WTC11 (cell line): ENCODE results near the gene TIGIT. TPM values are rescaled to one million over a fixed set of nuclear protein-coding genes. Genes with fewer than 3 reads are reported as not detected.

Source experiments
- ATAC-seq: fragments of 200-7000 bp; cut with Tn5 transposase; 2 replicates; pipeline ENCODE4 v1.10.0; 2021; ENCODE audit warnings: mild to moderate bottlenecking, moderate library complexity
- CTCF ChIA-PET: fragments of 300-600 bp; sonication (Branson Sonifier 250); formaldehyde crosslinking; loops from one replicate; lab custom pipeline; 2021; ENCODE audit warnings: antibody characterized with exemption; lab: Charles Lee
- POLR2A ChIA-PET: fragments of 350-600 bp; sonication (Branson Sonifier 250); formaldehyde crosslinking; loops from one replicate; lab custom pipeline; 2021; ENCODE audit warnings: antibody characterized with exemption; lab: Charles Lee
- DNase-seq: peaks from one replicate; pipeline ENCODE4 v3.0.0; 2021; ENCODE audit warnings: low spot score
- H3K27ac Mint-ChIP-seq: 2 replicates; pipeline ENCODE4 v1.8.0; 2021; ENCODE audit warnings: mixed read lengths
- H3K27me3 Mint-ChIP-seq: 2 replicates; pipeline ENCODE4 v1.8.0; 2021; ENCODE audit warnings: low read depth, mild to moderate bottlenecking, moderate library complexity, mixed read lengths
- H3K36me3 Mint-ChIP-seq: 2 replicates; pipeline ENCODE4 v1.8.0; 2021; ENCODE audit warnings: mixed read lengths
- H3K4me1 Mint-ChIP-seq: 2 replicates; pipeline ENCODE4 v1.8.0; 2022; ENCODE audit warnings: mixed read lengths
- H3K4me3 Mint-ChIP-seq: 2 replicates; pipeline ENCODE4 v1.8.0; 2021; ENCODE audit warnings: mild to moderate bottlenecking, moderate library complexity, mixed read lengths
- H3K9me3 Mint-ChIP-seq: 2 replicates; pipeline ENCODE4 v1.8.0; 2021; ENCODE audit warnings: mixed read lengths
- EMX1 ChIP-seq: fragments of 250-450 bp; sonication (Bioruptor Pico); IDR thresholded peaks from 2 replicates; pipeline ENCODE4 v1.8.0; 2021; ENCODE audit warnings: mild to moderate bottlenecking
- ESRRA ChIP-seq: sonication (generic); formaldehyde crosslinking; IDR thresholded peaks from 2 replicates; pipeline ENCODE4 v1.8.1; 2022; ENCODE audit warnings: mild to moderate bottlenecking, missing genetic modification reagents, borderline replicate concordance
- ETV6 ChIP-seq: sonication (generic); formaldehyde crosslinking; IDR thresholded peaks from 2 replicates; pipeline ENCODE4 v1.8.1; 2022; ENCODE audit warnings: mild to moderate bottlenecking, missing genetic modification reagents
- HMGA2 ChIP-seq: fragments of 250-450 bp; sonication (Bioruptor Pico); IDR thresholded peaks from 2 replicates; pipeline ENCODE4 v1.4.0; 2021; ENCODE audit warnings: mild to moderate bottlenecking, moderate library complexity
- JAZF1 ChIP-seq: fragments of 250-450 bp; sonication (Bioruptor Pico); IDR thresholded peaks from 2 replicates; pipeline ENCODE4 v1.9.0; 2021; ENCODE audit warnings: moderate library complexity, mild to moderate bottlenecking, inconsistent platforms
- KAT7 ChIP-seq: sonication (generic); formaldehyde crosslinking; IDR thresholded peaks from 2 replicates; pipeline ENCODE4 v1.8.1; 2023; ENCODE audit warnings: missing genetic modification reagents, mild to moderate bottlenecking, borderline replicate concordance
- MXD4 ChIP-seq: fragments of 250-450 bp; sonication (Bioruptor Pico); IDR thresholded peaks from 2 replicates; pipeline ENCODE4 v1.8.0; 2021; ENCODE audit warnings: mild to moderate bottlenecking, moderate library complexity, borderline replicate concordance
- NR2C2 ChIP-seq: sonication (generic); formaldehyde crosslinking; IDR thresholded peaks from 2 replicates; pipeline ENCODE4 v1.8.0; 2022; ENCODE audit warnings: mild to moderate bottlenecking, missing genetic modification reagents
- OVOL2 ChIP-seq: fragments of 250-450 bp; sonication (Bioruptor Pico); IDR thresholded peaks from 2 replicates; pipeline ENCODE4 v1.9.0; 2021; ENCODE audit warnings: mild to moderate bottlenecking, borderline replicate concordance
- ZNF121 ChIP-seq: sonication (generic); formaldehyde crosslinking; IDR thresholded peaks from 2 replicates; pipeline ENCODE4 v1.8.0; 2023; ENCODE audit warnings: missing genetic modification reagents
- ZNF317 ChIP-seq: sonication (generic); formaldehyde crosslinking; IDR thresholded peaks from 2 replicates; pipeline ENCODE4 v1.8.1; 2023; ENCODE audit warnings: low read depth, mild to moderate bottlenecking, moderate library complexity, missing genetic modification reagents, borderline replicate concordance
- ZNF671 ChIP-seq: fragments of 250-450 bp; sonication (Bioruptor Pico); IDR thresholded peaks from 2 replicates; pipeline ENCODE4 v1.8.0; 2021; ENCODE audit warnings: mild to moderate bottlenecking
- total RNA-seq: library from RNA; stranded (reverse); gene quantifications from 3 replicates; pipeline ENCODE4 v1.2.3, GENCODE V29; 2021
- TF ChIP-seq, protein P1 (sequence below): fragments of 250-450 bp; sonication (Bioruptor Pico); conservative IDR thresholded peaks from 2 replicates; pipeline ENCODE4 v1.9.0; 2021; ENCODE audit warnings: mild to moderate bottlenecking
- TF ChIP-seq, protein P2 (sequence below): fragments of 250-450 bp; sonication (Bioruptor Pico); IDR thresholded peaks from 2 replicates; pipeline ENCODE4 v1.9.0; 2021; ENCODE audit warnings: moderate library complexity, mild to moderate bottlenecking, inconsistent platforms, borderline replicate concordance
- TF ChIP-seq, protein P3 (sequence below): fragments of 200-600 bp; IDR thresholded peaks from 2 replicates; pipeline ENCODE4 v1.8.0; 2022; ENCODE audit warnings: antibody characterized with exemption
- TF ChIP-seq, protein P4 (sequence below): sonication (generic); formaldehyde crosslinking; IDR thresholded peaks from 2 replicates; pipeline ENCODE4 v1.8.1; 2023; ENCODE audit warnings: mild to moderate bottlenecking, missing genetic modification reagents
- TF ChIP-seq, protein P5 (sequence below): sonication (generic); formaldehyde crosslinking; conservative IDR thresholded peaks from 2 replicates; pipeline ENCODE4 v1.8.1; 2022; ENCODE audit warnings: mild to moderate bottlenecking, missing genetic modification reagents
- TF ChIP-seq, protein P6 (sequence below): sonication (generic); formaldehyde crosslinking; IDR thresholded peaks from 2 replicates; pipeline ENCODE4 v1.8.1; 2023; ENCODE audit warnings: mild to moderate bottlenecking, missing genetic modification reagents, borderline replicate concordance

The TIGIT gene
- total RNA-seq, 1 experiment from 2014 or later, result 0.04 TPM

DNA sequence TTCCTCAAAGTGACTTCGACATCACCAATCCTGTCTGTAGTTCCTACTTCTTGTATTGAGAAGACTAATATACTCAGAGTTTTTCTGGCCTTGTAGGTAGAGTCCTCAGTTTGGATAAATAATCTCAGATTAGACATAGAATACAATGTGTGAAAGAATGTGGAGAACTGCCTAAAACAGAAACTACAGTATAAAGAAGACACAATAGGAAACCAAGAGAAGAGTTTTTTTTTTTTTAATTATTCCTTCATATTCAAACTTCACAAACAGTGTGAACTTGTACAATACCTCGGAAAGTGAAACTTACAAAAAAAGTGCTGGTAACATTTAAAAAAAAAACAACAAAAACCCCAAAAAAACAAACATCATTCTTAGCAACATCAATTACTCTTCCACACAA lies 20.5 kb downstream of the TIGIT start (continued):
- TF ChIP-seq, protein P1, sequence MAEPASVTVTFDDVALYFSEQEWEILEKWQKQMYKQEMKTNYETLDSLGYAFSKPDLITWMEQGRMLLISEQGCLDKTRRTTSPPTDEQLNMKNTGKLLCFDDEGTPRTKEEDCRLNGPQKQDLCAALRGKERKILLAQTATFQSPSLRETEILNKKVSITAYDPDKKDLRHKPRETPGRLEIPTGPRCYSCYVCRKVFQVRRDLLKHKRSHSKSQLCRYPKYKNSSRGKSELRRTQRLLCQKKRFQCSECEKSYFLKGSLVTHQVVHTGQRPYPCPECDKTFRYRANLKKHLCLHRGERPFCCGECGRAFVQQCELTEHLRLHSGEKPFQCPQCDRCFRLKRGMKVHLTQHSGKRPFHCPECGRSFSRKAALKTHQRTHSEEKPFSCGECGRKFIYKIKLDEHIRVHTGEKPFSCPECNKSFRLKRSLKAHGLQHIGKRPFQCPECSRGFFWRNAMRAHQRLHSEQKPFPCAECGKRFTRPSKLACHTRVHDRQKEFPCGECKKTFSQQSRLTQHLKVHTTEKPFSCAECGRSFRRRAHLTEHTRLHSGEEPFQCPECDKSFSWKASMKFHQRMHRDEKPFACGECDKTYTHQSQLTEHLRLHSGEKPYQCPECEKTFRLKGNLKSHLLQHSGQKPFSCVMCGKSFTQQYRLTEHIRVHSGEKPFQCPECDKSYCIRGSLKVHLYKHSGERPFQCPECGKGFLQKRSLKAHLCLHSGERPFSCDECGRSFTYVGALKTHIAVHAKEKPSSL (CRISPR knock-in tag), result no peak
- TF ChIP-seq NR2C2 (CRISPR knock-in tag) (no peak), ZNF317 (CRISPR knock-in tag) (no peak), JAZF1 (CRISPR knock-in tag) (no peak), ZNF671 (CRISPR knock-in tag) (no peak), HMGA2 (no peak)
- TF ChIP-seq, protein P2, sequence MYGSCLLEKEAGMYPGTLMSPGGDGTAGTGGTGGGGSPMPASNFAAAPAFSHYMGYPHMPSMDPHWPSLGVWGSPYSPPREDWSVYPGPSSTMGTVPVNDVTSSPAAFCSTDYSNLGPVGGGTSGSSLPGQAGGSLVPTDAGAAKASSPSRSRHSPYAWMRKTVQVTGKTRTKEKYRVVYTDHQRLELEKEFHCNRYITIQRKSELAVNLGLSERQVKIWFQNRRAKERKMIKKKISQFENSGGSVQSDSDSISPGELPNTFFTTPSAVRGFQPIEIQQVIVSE (CRISPR knock-in tag), result no peak
- TF ChIP-seq, protein P3, sequence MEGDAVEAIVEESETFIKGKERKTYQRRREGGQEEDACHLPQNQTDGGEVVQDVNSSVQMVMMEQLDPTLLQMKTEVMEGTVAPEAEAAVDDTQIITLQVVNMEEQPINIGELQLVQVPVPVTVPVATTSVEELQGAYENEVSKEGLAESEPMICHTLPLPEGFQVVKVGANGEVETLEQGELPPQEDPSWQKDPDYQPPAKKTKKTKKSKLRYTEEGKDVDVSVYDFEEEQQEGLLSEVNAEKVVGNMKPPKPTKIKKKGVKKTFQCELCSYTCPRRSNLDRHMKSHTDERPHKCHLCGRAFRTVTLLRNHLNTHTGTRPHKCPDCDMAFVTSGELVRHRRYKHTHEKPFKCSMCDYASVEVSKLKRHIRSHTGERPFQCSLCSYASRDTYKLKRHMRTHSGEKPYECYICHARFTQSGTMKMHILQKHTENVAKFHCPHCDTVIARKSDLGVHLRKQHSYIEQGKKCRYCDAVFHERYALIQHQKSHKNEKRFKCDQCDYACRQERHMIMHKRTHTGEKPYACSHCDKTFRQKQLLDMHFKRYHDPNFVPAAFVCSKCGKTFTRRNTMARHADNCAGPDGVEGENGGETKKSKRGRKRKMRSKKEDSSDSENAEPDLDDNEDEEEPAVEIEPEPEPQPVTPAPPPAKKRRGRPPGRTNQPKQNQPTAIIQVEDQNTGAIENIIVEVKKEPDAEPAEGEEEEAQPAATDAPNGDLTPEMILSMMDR, result no peak
- TF ChIP-seq, protein P4, sequence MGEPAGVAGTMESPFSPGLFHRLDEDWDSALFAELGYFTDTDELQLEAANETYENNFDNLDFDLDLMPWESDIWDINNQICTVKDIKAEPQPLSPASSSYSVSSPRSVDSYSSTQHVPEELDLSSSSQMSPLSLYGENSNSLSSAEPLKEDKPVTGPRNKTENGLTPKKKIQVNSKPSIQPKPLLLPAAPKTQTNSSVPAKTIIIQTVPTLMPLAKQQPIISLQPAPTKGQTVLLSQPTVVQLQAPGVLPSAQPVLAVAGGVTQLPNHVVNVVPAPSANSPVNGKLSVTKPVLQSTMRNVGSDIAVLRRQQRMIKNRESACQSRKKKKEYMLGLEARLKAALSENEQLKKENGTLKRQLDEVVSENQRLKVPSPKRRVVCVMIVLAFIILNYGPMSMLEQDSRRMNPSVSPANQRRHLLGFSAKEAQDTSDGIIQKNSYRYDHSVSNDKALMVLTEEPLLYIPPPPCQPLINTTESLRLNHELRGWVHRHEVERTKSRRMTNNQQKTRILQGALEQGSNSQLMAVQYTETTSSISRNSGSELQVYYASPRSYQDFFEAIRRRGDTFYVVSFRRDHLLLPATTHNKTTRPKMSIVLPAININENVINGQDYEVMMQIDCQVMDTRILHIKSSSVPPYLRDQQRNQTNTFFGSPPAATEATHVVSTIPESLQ (CRISPR knock-in tag), result no peak

DNA sequence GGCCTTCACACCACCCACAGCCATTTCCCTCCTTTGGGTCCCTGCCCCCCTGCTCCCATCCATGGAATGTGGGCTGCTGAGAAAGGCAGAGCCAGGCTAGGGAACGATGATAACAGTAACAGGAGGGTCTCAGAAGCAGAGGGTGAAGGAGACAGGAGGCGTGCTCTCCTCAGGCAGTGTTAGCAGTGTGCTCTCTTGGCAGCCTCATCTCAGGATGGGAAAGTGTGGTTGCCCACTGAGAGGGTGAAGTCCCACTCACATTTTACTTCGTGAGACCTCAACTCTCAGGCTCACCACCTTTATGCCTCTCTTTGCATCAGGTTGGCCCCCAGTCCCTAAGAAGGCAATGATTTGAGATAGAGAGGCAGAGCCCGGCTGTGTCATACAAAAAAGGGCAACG lies 24.5 kb downstream of the TIGIT start:
- DNase-seq (no peak), ATAC-seq (peak; percentile 61)
- POLR2A ChIA-PET, result no interaction called here
- Mint-ChIP-seq H3K4me1 (peaks cover 34% of the 10 kb centered on the region), H3K4me3 (peak overlapping the region; percentile 43), H3K27ac (peak overlapping the region; percentile 79; the same call in 1 of the 2 replicates), H3K27me3 (no peaks in the 10 kb centered on the region), H3K9me3 (no peaks in the 10 kb centered on the region), H3K36me3 (no peaks in the 10 kb centered on the region)
- no peak for TF ChIP-seq ZNF121 (CRISPR knock-in tag)
- TF ChIP-seq MXD4 (CRISPR knock-in tag), result no peak
- TF ChIP-seq EMX1, result no peak
- no peak for TF ChIP-seq OVOL2
- TF ChIP-seq KAT7 (CRISPR knock-in tag), result no peak
- TF ChIP-seq ETV6 (CRISPR knock-in tag), result no peak
- TF ChIP-seq ESRRA (CRISPR knock-in tag), result no peak
- TF ChIP-seq, protein P5, sequence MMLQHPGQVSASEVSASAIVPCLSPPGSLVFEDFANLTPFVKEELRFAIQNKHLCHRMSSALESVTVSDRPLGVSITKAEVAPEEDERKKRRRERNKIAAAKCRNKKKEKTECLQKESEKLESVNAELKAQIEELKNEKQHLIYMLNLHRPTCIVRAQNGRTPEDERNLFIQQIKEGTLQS, result no peak
- CTCF ChIA-PET, result no interaction called here

DNA sequence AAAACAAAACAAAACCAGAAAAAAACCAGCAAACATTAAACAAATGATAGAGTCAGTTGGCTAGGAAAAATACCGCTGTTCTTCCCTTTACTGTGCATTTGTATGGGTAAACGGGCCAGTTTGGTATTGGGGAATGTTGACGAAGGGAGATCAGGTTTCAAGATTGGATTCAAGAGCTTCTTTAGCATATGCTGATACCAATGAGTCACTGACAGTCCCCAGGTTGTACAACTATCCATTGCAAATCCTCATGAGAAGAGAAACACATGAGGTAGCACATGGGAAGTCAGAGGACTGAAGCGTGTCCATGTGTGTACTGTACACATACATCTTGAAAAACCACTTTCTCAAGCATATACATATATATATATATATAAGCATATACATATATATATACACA lies 25.6 kb downstream of the TIGIT start:
- Mint-ChIP-seq H3K9me3 (no peaks in the 10 kb centered on the region), H3K4me3 (peak overlapping the region; percentile 44), H3K27me3 (no peaks in the 10 kb centered on the region), H3K36me3 (no peaks in the 10 kb centered on the region), H3K27ac (peak overlapping the region; percentile 85), H3K4me1 (peaks cover 34% of the 10 kb centered on the region)
- TF ChIP-seq, protein P6, sequence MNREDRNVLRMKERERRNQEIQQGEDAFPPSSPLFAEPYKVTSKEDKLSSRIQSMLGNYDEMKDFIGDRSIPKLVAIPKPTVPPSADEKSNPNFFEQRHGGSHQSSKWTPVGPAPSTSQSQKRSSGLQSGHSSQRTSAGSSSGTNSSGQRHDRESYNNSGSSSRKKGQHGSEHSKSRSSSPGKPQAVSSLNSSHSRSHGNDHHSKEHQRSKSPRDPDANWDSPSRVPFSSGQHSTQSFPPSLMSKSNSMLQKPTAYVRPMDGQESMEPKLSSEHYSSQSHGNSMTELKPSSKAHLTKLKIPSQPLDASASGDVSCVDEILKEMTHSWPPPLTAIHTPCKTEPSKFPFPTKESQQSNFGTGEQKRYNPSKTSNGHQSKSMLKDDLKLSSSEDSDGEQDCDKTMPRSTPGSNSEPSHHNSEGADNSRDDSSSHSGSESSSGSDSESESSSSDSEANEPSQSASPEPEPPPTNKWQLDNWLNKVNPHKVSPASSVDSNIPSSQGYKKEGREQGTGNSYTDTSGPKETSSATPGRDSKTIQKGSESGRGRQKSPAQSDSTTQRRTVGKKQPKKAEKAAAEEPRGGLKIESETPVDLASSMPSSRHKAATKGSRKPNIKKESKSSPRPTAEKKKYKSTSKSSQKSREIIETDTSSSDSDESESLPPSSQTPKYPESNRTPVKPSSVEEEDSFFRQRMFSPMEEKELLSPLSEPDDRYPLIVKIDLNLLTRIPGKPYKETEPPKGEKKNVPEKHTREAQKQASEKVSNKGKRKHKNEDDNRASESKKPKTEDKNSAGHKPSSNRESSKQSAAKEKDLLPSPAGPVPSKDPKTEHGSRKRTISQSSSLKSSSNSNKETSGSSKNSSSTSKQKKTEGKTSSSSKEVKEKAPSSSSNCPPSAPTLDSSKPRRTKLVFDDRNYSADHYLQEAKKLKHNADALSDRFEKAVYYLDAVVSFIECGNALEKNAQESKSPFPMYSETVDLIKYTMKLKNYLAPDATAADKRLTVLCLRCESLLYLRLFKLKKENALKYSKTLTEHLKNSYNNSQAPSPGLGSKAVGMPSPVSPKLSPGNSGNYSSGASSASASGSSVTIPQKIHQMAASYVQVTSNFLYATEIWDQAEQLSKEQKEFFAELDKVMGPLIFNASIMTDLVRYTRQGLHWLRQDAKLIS (CRISPR knock-in tag), result no peak
- ChIA-PET CTCF (interaction anchor here (0.6 to 1.0 kb wide), 4 partner anchors 20 to 164 kb away, joined by 3 to 9 read pairs (median 4); no protein-coding TSS in a partner anchor), POLR2A (no interaction called here)
- DNase-seq, result no peak
- ATAC-seq, result peak; percentile 95
